H9 (cell line): ENCODE measurements around the gene DCHS1. TPM values are rescaled to one million over a fixed set of nuclear protein-coding genes. Genes with fewer than 3 reads are reported as not detected.

Source experiments
- DNase-seq: peaks from one replicate; pipeline ENCODE4 v3.0.0-alpha.2; 2017
- H2AFZ ChIP-seq: one replicate; pipeline ENCODE4 v1.6.1; 2013; ENCODE audit warnings: mild to moderate bottlenecking, low read length, control low read depth, moderate library complexity
- H2AK5ac ChIP-seq: 2 replicates; pipeline ENCODE4 v1.6.1; 2013; ENCODE audit warnings: low read length, control low read depth, mixed read lengths; ENCODE audit not compliant: insufficient read length
- H2BK120ac ChIP-seq: one replicate; pipeline ENCODE4 v1.6.1; 2013; ENCODE audit warnings: low read depth, mild to moderate bottlenecking, low read length, control low read depth, inconsistent platforms; ENCODE audit not compliant: poor library complexity, severe bottlenecking
- H2BK12ac ChIP-seq: 2 replicates; pipeline ENCODE4 v1.6.1; 2013; ENCODE audit warnings: low read length, control low read depth, mixed read lengths, low read depth; ENCODE audit not compliant: insufficient read length
- H2BK15ac ChIP-seq: 2 replicates; pipeline ENCODE4 v1.6.1; 2013; ENCODE audit warnings: low read depth, low read length, control low read depth
- H2BK20ac ChIP-seq: one replicate; pipeline ENCODE4 v1.6.1; 2013; ENCODE audit warnings: low read depth, mild to moderate bottlenecking, low read length, control low read depth, inconsistent platforms; ENCODE audit not compliant: poor library complexity, severe bottlenecking
- H2BK5ac ChIP-seq: 2 replicates; pipeline ENCODE4 v1.6.1; 2013; ENCODE audit warnings: low read length, control low read depth, mixed read lengths; ENCODE audit not compliant: insufficient read length
- H3K14ac ChIP-seq: 2 replicates; pipeline ENCODE4 v1.6.1; 2013; ENCODE audit warnings: low read length, control low read depth; ENCODE audit not compliant: insufficient read depth
- H3K18ac ChIP-seq: 2 replicates; pipeline ENCODE4 v1.6.1; 2013; ENCODE audit warnings: low read depth, mild to moderate bottlenecking, mixed read lengths, low read length, control low read depth; ENCODE audit not compliant: insufficient read length
- H3K23ac ChIP-seq: 2 replicates; pipeline ENCODE4 v1.6.1; 2013; ENCODE audit warnings: low read length, control low read depth, mixed read lengths, low read depth; ENCODE audit not compliant: insufficient read length
- H3K23me2 ChIP-seq: 2 replicates; pipeline ENCODE4 v1.6.1; 2013; ENCODE audit warnings: low read depth, mild to moderate bottlenecking, mixed read lengths, low read length, control low read depth; ENCODE audit not compliant: insufficient read length, poor library complexity, severe bottlenecking
- H3K27ac ChIP-seq: 2 replicates; pipeline ENCODE4 v1.5.1; 2013; ENCODE audit warnings: low read length, control low read depth, mixed read lengths, low read depth; ENCODE audit not compliant: insufficient read length
- H3K27me3 ChIP-seq: 2 replicates; pipeline ENCODE4 v1.6.1; 2013; ENCODE audit warnings: low read length, control low read depth, inconsistent platforms; ENCODE audit not compliant: insufficient read depth
- H3K4ac ChIP-seq: 2 replicates; pipeline ENCODE4 v1.6.1; 2013; ENCODE audit warnings: low read depth, mild to moderate bottlenecking, control low read depth, inconsistent platforms, low read length, moderate library complexity
- H3K4me1 ChIP-seq: 2 replicates; pipeline ENCODE4 v1.6.1; 2013; ENCODE audit warnings: low read length, control low read depth, inconsistent platforms; ENCODE audit not compliant: insufficient read depth
- H3K4me2 ChIP-seq: 2 replicates; pipeline ENCODE4 v1.6.1; 2013; ENCODE audit warnings: low read length, control low read depth, mixed read lengths; ENCODE audit not compliant: insufficient read length, insufficient read depth
- H3K56ac ChIP-seq: 2 replicates; pipeline ENCODE4 v1.6.1; 2013; ENCODE audit warnings: low read depth, mild to moderate bottlenecking, mixed read lengths, low read length, control low read depth; ENCODE audit not compliant: insufficient read length
- H3K79me1 ChIP-seq: 2 replicates; pipeline ENCODE4 v1.6.1; 2013; ENCODE audit warnings: low read depth, mild to moderate bottlenecking, moderate library complexity, low read length, control low read depth, inconsistent platforms; ENCODE audit not compliant: insufficient read depth, poor library complexity, severe bottlenecking
- H3K79me2 ChIP-seq: 2 replicates; pipeline ENCODE4 v1.6.1; 2013; ENCODE audit warnings: low read length, control low read depth, inconsistent platforms; ENCODE audit not compliant: insufficient read depth
- H3K9ac ChIP-seq: 2 replicates; pipeline ENCODE4 v1.6.1; 2013; ENCODE audit warnings: low read length, control low read depth, mixed read lengths; ENCODE audit not compliant: insufficient read length; ENCODE audit errors: extremely low read depth
- H3K9me3 ChIP-seq: one replicate; pipeline ENCODE4 v1.6.1; 2013; ENCODE audit warnings: low read depth, low read length, inconsistent platforms; ENCODE audit not compliant: control insufficient read depth
- H3T11ph ChIP-seq: one replicate; pipeline ENCODE4 v1.6.1; 2013; ENCODE audit warnings: mild to moderate bottlenecking, low read length, control low read depth, inconsistent platforms
- H4K20me1 ChIP-seq: one replicate; pipeline ENCODE4 v1.6.1; 2013; ENCODE audit not compliant: control insufficient read depth, insufficient read length, insufficient read depth
- H4K5ac ChIP-seq: 2 replicates; pipeline ENCODE4 v1.6.1; 2013; ENCODE audit warnings: low read depth, mild to moderate bottlenecking, mixed read lengths, low read length, control low read depth; ENCODE audit not compliant: insufficient read length
- H4K8ac ChIP-seq: replicated peaks from 2 replicates; pipeline ENCODE4 v1.6.1; 2013; ENCODE audit warnings: low read length, control low read depth, mixed read lengths, low read depth; ENCODE audit not compliant: insufficient read length
- H4K91ac ChIP-seq: 2 replicates; pipeline ENCODE4 v1.6.1; 2013; ENCODE audit warnings: low read depth, mild to moderate bottlenecking, moderate library complexity, mixed read lengths, low read length, control low read depth; ENCODE audit not compliant: insufficient read length
- H3K27ac Mint-ChIP-seq, 3 experiments: 2 replicates in 2 of 3; 3 replicates in 1 of 3; pipeline ENCODE4 v1.8.0; 2020 to 2021; ENCODE audit warnings: mixed read lengths in 3 of 3, mild to moderate bottlenecking in 1 of 3, moderate library complexity in 1 of 3
- H3K27me3 Mint-ChIP-seq: 2 replicates; pipeline ENCODE4 v1.8.0; 2021; ENCODE audit warnings: low read depth, mild to moderate bottlenecking, moderate library complexity, mixed read lengths
- H3K36me3 Mint-ChIP-seq, 3 experiments: 2 replicates in 2 of 3; 3 replicates in 1 of 3; pipeline ENCODE4 v1.8.0; 2020 to 2021; ENCODE audit warnings: low read depth in 3 of 3, mixed read lengths in 3 of 3; ENCODE audit not compliant: insufficient read depth in 1 of 3
- H3K4me1 Mint-ChIP-seq, 2 experiments: 2 replicates each; pipeline ENCODE4 v1.8.0; 2020; ENCODE audit warnings: mixed read lengths in 2 of 2
- H3K4me3 Mint-ChIP-seq, 2 experiments: 2 replicates in 1 of 2; 3 replicates in 1 of 2; pipeline ENCODE4 v1.8.0; 2020 to 2021; ENCODE audit warnings: mild to moderate bottlenecking in 2 of 2, mixed read lengths in 2 of 2, moderate library complexity in 1 of 2
- H3K9me3 Mint-ChIP-seq, 2 experiments: 2 replicates in 1 of 2; 3 replicates in 1 of 2; pipeline ENCODE4 v1.8.0; 2020; ENCODE audit warnings: mild to moderate bottlenecking in 2 of 2, mixed read lengths in 2 of 2, moderate library complexity in 1 of 2
- WGBS: extraction: QIAGEN DNeasy Blood & Tissue Kit; methylation state at CpG from one replicate; pipeline ENCODE4 v1.1.7; 2013; ENCODE audit warnings: missing lambda C conversion rate, low lambda C conversion rate, mixed read lengths; ENCODE audit not compliant: insufficient read length; ENCODE audit errors: extremely low coverage; 5-methylcytosine and 5-hydroxymethylcytosine counted together
- total RNA-seq: library from RNA; stranded (reverse); gene quantifications from 2 replicates; pipeline ENCODE4 v1.2.1, GENCODE V29; 2021
- TF ChIP-seq, protein P1 (sequence below): fragments of 200-600 bp; sonication (generic); conservative IDR thresholded peaks from 3 replicates; pipeline ENCODE4 v1.8.0; 2021; ENCODE audit warnings: antibody characterized with exemption, mild to moderate bottlenecking

The DCHS1 gene
- total RNA-seq, 1 experiment from 2014 or later: 12.5 TPM

DNA sequence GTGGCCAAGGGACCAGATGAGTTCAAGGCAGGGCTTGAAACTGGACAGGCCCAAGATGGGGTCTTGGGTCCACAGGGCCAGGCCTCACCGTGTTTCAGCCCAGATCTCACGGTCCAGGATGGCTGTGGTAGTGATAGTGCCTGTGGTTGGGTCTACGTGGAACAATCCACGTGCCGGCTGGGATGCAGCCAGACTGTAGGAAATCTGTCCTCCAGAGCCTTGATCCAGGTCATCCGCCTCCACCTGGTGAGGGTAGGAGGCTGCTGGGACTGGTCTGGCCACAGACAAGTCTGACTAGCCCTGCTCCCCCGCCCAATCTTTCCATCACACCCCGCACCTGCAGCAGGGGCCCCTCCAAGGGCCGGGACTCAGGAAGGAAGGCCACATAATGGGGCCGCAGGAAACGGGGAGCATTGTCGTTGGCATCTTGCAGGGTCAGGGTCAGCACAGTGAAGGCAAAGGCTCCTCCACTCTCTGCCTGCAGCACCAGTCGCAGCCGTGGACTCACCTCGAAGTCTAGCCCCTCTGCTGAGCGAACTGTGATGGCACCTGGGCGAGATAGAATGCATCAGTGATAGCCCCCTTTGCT is 29.7 kb downstream of the DCHS1 start:
- no peak overlapping the region for H3K4me2 ChIP-seq
- peaks cover 2 to 24% (median 9%) of the 10 kb centered on the region in 3 experiments; a peak in 6 of 7 replicates for H3K36me3 Mint-ChIP-seq
- no peak overlapping the region for H2BK20ac ChIP-seq
- H2AFZ ChIP-seq: no peak overlapping the region
- peaks cover 3% of the 10 kb centered on the region in 2 experiments; a peak in 3 of 4 replicates for H3K4me1 Mint-ChIP-seq
- TF ChIP-seq, protein P1, sequence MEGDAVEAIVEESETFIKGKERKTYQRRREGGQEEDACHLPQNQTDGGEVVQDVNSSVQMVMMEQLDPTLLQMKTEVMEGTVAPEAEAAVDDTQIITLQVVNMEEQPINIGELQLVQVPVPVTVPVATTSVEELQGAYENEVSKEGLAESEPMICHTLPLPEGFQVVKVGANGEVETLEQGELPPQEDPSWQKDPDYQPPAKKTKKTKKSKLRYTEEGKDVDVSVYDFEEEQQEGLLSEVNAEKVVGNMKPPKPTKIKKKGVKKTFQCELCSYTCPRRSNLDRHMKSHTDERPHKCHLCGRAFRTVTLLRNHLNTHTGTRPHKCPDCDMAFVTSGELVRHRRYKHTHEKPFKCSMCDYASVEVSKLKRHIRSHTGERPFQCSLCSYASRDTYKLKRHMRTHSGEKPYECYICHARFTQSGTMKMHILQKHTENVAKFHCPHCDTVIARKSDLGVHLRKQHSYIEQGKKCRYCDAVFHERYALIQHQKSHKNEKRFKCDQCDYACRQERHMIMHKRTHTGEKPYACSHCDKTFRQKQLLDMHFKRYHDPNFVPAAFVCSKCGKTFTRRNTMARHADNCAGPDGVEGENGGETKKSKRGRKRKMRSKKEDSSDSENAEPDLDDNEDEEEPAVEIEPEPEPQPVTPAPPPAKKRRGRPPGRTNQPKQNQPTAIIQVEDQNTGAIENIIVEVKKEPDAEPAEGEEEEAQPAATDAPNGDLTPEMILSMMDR: no peak
- H2BK12ac ChIP-seq: no peak overlapping the region
- no peak overlapping the region for H3K27ac ChIP-seq
- H3K4me3 Mint-ChIP-seq: no peak overlapping the region
- no peaks in the 10 kb centered on the region for H3K79me2 ChIP-seq
- H4K5ac ChIP-seq: no peak overlapping the region
- H2AK5ac ChIP-seq: no peak overlapping the region
- no peak overlapping the region for H2BK5ac ChIP-seq
- no peak overlapping the region for H3K18ac ChIP-seq
- H3K4ac ChIP-seq: no peak overlapping the region
- no peak overlapping the region for H4K8ac ChIP-seq
- H3K4me1 ChIP-seq: no peaks in the 10 kb centered on the region
- no peak overlapping the region for H3K56ac ChIP-seq
- H3K23ac ChIP-seq: no peak overlapping the region
- peaks cover 27% of the 10 kb centered on the region for H3K27me3 Mint-ChIP-seq
- no peak overlapping the region for H2BK120ac ChIP-seq
- no peak overlapping the region for H3T11ph ChIP-seq
- peaks cover 9% of the 10 kb centered on the region for H3K23me2 ChIP-seq
- no peak overlapping the region for H3K27ac Mint-ChIP-seq
- no peak overlapping the region for H3K14ac ChIP-seq
- no peaks in the 10 kb centered on the region for H3K9me3 ChIP-seq
- H4K91ac ChIP-seq: no peak overlapping the region
- DNase-seq: no peak
- H3K27me3 ChIP-seq: peaks cover 14% of the 10 kb centered on the region; the same call in 1 of the 2 replicates
- H3K9ac ChIP-seq: no peak overlapping the region
- H3K9me3 Mint-ChIP-seq: no peaks in the 10 kb centered on the region
- WGBS: no CpG with 5 or more reads among the region's 17 CpGs
- H3K79me1 ChIP-seq: no peaks in the 10 kb centered on the region
- H2BK15ac ChIP-seq: no peak overlapping the region
- H4K20me1 ChIP-seq: no peaks in the 10 kb centered on the region
